Gastroesophageal sphincter (tissue), 3 donors: ENCODE results near the gene SLC36A2.

ENCODE experiments used
- CTCF ChIP-seq, 4 experiments: fragments of 200-600 bp in 2 of 4; fragments of 450-650 bp in 2 of 4; sonication (generic) in 1 of 4; IDR thresholded peaks; one replicate each; pipeline ENCODE4 v1.5.1; 2017 to 2019; ENCODE audit warnings: antibody characterized with exemption in 4 of 4, mild to moderate bottlenecking in 2 of 4, moderate library complexity in 2 of 4
- POLR2AphosphoS5 ChIP-seq: sonication (generic); formaldehyde crosslinking; IDR thresholded peaks from one replicate; pipeline ENCODE4 v1.6.1; 2017; ENCODE audit warnings: antibody characterized with exemption

GRCh38 chr5:151295791-151296477, 51.4 kb downstream of the SLC36A2 start:
- TF ChIP-seq POLR2AphosphoS5 (no peak), CTCF (IDR thresholded peaks at IDR 0.05) (no peak)
